Measurements from ENCODE around the gene AGAP5. TPM values are rescaled to one million over a fixed set of nuclear protein-coding genes. Genes with fewer than 3 reads are reported as not detected.
"Not testable (repeated sequence)": the region's sequence is repeated elsewhere in the genome, so short reads cannot be mapped to it uniquely, and the experiment has no call there.

AGAP5 gene
- polyA plus RNA-seq, 3 donors from 2014 or later: 0.37 TPM; not detected in 2

GRCh38 chr10:73731588-73732375 lies 33.9 kb upstream of the AGAP5 start:
- DNase-seq: no peak
- Mint-ChIP-seq H3K4me1 (peaks cover 22 to 31% of the 10 kb centered on the region in 2 donors), H3K36me3 (peaks cover 0 to 11% (median 0%) of the 10 kb centered on the region in 3 donors), H3K4me3 (peak overlapping the region in 4 of 5 donors; percentile 60 to 99 (median 84)), H3K27ac (peak overlapping the region in 5 of 6 donors; percentile 46 to 98 (median 65)), H3K27me3 (ENCODE audit: low read depth in 3 of 3) (peaks cover 0 to 15% (median 5%) of the 10 kb centered on the region in 3 donors), H3K9me3 (no peaks in the 10 kb centered on the region)

DNA sequence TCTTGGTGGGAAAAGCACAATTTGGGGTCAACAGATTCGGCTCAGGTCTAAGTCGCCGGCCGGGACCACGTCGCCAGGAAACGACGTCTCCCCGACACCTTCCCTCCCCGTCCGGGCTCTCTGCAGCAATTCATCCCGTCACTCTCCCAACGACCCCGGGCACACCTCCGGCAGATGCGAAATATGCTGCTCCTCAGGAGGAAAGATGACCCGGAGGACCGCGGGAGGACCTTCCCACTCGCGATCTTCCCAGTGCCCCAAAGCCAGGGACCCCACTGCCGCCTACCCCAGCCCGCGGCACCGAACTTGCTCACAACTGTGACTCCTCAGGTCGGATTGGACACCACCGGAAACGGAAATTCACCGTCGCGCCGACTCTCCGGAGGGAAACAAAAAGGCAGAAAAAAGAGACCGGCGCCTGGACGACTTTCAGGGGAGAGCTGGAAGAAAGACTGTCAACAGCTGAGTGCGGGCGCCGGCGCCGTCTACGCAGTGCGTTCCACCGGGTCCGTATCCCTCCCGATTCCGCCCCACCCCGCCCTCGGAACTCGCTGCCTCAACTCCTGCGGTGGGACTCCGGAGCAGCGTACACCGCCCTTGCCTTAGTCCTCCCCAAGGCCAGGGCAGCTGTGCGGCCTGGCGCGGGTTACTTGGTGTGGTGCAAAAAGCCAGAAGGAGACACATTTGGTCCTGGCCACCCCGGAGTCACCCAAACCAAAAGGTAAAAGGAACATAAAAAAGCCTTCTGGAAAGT lies 32.4 kb upstream of the AGAP5 start:
- Mint-ChIP-seq H3K4me1 (peaks cover 22 to 31% of the 10 kb centered on the region in 2 donors), H3K4me3 (peak overlapping the region; percentile 98 to 100 (median 99)), H3K27me3 (ENCODE audit: low read depth in 3 of 3) (peaks cover 0 to 15% (median 5%) of the 10 kb centered on the region in 3 donors), H3K27ac (peak overlapping the region; percentile 96 to 99 (median 98)), H3K36me3 (peaks cover 0 to 19% (median 7%) of the 10 kb centered on the region in 3 donors), H3K9me3 (no peaks in the 10 kb centered on the region)
- peak; percentile 87 to 89 (median 87) for DNase-seq

- H3K9me3 Mint-ChIP-seq, DNase-seq: not testable (repeated sequence)
- Mint-ChIP-seq H3K36me3 (peaks cover 0 to 19% (median 7%) of the 10 kb centered on the region in 3 donors), H3K4me3 (peak overlapping the region; percentile 98 to 100 (median 99)), H3K4me1 (peaks cover 22 to 31% of the 10 kb centered on the region in 2 donors), H3K27me3 (ENCODE audit: low read depth in 3 of 3) (peaks cover 0 to 15% (median 5%) of the 10 kb centered on the region in 3 donors), H3K27ac (peak overlapping the region; percentile 96 to 99 (median 98))
These were observed 31.9 kb upstream of the AGAP5 start for GRCh38 chr10:73729781-73730152.

DNA sequence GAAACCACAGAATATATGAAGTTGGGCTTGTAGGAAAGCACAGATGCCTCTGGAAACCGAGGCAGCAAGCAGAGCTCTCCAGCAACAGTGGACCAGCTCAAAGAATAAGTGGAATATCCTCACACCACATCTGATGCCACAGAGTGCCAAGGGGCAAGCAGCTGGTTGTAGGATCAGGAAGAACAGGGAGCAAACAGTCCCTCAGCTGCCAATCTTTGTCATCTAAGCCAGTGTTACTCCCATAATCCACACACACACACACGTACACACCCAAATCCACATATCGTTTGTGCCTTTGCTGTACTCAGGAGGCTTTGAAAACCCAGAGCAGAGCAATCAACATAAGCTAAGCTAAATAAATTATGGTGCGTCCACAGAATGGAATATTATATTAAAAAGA lies 25.6 kb upstream of the AGAP5 start:
- Mint-ChIP-seq H3K4me3 (no peak overlapping the region), H3K27ac (no peak overlapping the region), H3K9me3 (no peaks in the 10 kb centered on the region), H3K4me1 (peaks cover 0 to 4% of the 10 kb centered on the region in 2 donors), H3K36me3 (peaks cover 11 to 44% (median 12%) of the 10 kb centered on the region in 3 donors), H3K27me3 (ENCODE audit: low read depth in 3 of 3) (no peaks in the 10 kb centered on the region)
- no peak for DNase-seq

DNA sequence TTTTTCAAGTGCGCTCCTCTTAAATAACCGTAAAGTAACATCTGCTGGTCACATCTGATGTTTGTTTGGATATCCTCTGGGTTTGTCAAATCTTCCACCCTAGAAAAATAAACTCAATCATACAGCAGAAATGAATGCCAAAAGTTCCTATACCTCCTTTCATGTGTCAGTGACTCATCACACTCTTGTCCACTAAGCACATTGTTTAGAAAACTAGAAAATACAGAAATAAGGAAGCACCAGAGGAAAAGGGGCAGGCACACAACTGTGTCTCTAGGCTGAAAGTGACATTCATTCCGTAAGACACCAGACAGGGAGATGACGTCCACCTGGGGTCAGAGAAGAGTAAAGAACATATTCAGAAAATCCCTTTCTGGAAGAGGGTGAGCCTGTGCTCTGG lies 22.7 kb upstream of the AGAP5 start:
- peaks cover 17 to 46% (median 25%) of the 10 kb centered on the region in 3 donors for H3K36me3 Mint-ChIP-seq
- not testable (repeated sequence) for H3K9me3 Mint-ChIP-seq; H3K27me3 Mint-ChIP-seq (ENCODE audit: low read depth in 3 of 3); DNase-seq; H3K4me1 Mint-ChIP-seq; H3K4me3 Mint-ChIP-seq
- H3K27ac Mint-ChIP-seq: peak overlapping the region in 1 of 6 donors; percentile 53

GRCh38 chr10:73717556-73717955 lies 19.6 kb upstream of the AGAP5 start:
- H3K27ac Mint-ChIP-seq: peak overlapping the region in 2 of 6 donors; percentile 6 to 21
- no peaks in the 10 kb centered on the region for H3K27me3 Mint-ChIP-seq (ENCODE audit: low read depth in 3 of 3)
- H3K36me3 Mint-ChIP-seq: peaks cover 21 to 47% (median 22%) of the 10 kb centered on the region in 3 donors
- no peaks in the 10 kb centered on the region for H3K9me3 Mint-ChIP-seq
- no peak overlapping the region for H3K4me3 Mint-ChIP-seq
- H3K4me1 Mint-ChIP-seq: peaks cover 0 to 2% of the 10 kb centered on the region in 2 donors
- DNase-seq: no peak

DNA sequence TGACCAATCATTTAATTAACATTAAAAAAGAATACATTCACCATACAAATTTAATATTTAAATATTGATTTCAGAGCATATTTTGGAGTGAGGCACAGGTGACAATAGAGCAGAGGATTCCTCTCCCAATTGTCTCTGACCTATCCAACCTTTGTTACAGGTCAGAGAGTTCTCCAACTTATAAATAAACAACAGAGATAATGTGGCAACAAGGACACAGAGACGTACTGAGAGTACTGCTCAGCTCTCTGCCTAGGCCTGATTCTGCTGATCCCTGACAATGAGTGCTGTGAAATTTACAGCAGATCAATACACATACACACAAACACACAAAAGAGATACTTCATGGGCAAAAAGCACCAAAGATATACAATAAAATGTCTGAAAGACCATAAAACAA lies 18.3 kb upstream of the AGAP5 start:
- peaks cover 21 to 41% (median 26%) of the 10 kb centered on the region in 3 donors for H3K36me3 Mint-ChIP-seq
- no peak overlapping the region for H3K27ac Mint-ChIP-seq
- peaks cover 0 to 2% of the 10 kb centered on the region in 2 donors for H3K4me1 Mint-ChIP-seq
- H3K27me3 Mint-ChIP-seq (ENCODE audit: low read depth in 3 of 3): no peaks in the 10 kb centered on the region
- H3K9me3 Mint-ChIP-seq: no peaks in the 10 kb centered on the region
- H3K4me3 Mint-ChIP-seq: no peak overlapping the region
- no peak for DNase-seq

DNA sequence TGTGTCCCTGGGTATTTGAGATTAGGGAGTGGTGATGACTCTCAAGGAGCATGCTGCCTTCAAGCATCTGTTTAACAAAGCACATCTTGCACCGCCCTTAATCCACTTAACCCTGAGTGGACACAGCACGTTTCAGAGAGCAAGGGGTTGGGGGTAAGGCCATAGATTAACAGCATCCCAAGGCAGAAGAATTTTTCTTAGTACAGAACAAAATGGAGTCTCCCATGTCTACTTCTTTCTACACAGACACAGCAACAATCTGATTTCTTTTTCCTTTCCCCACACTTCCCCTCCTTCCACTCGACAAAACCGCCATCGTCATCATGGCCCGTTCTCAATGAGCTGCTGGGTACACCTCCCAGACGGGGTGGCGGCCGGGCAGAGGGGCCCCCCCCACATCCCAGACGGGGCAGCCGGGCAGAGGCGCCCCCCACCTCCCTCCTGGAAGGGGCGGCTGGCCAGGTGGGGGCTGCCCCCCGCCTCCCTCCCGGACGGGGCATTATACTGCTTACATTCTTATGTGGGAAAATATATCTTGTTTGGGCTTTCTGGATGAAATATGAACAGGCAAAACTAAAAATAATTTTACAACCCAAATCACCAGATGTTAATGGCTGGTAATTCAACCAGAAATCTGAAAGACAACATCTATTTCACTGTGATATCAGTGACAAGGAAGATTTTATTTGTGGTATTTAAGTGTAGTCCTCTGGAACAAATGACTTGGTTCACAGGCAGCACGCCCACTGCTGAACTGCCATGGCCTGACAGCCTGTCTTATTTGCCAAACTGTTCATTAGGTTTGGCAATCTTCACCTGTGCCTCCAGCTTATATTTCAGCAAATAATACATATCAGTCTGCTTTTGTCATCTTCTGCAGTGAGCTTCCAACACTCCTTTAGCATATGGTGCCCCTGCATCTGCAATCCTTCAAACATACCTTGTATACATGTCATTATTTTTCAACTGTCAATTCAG lies 17.6 kb upstream of the AGAP5 start:
- H3K27ac Mint-ChIP-seq; H3K9me3 Mint-ChIP-seq; H3K4me1 Mint-ChIP-seq; H3K4me3 Mint-ChIP-seq; H3K27me3 Mint-ChIP-seq (ENCODE audit: low read depth in 3 of 3); DNase-seq: not testable (repeated sequence)
- peaks cover 14 to 37% (median 26%) of the 10 kb centered on the region in 3 donors for H3K36me3 Mint-ChIP-seq

DNA sequence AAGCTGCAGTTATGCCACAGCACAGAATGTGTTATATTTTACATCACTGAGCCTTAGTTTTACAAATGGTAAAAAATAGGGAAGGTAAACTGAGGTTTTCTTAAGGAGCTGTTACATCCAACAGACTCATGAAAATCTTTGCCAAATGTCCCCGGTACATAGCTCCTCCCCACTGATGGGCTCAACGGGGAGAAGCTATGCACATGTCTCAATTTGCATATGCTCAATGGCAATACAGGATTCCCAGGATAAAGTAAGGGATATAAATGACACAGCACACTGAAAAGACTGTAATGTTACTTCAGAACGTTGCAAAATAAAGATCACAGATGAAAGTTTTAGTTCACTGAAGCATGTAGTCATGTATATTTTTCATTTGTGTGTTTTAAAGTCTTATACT lies 16.6 kb upstream of the AGAP5 start:
- not testable (repeated sequence) for H3K27me3 Mint-ChIP-seq (ENCODE audit: low read depth in 3 of 3); DNase-seq; H3K27ac Mint-ChIP-seq; H3K4me1 Mint-ChIP-seq; H3K9me3 Mint-ChIP-seq; H3K4me3 Mint-ChIP-seq
- H3K36me3 Mint-ChIP-seq: peaks cover 17 to 35% (median 25%) of the 10 kb centered on the region in 3 donors

- peaks cover 17 to 35% (median 20%) of the 10 kb centered on the region in 3 donors for H3K36me3 Mint-ChIP-seq
- H3K9me3 Mint-ChIP-seq; H3K4me3 Mint-ChIP-seq; H3K27ac Mint-ChIP-seq; H3K4me1 Mint-ChIP-seq; H3K27me3 Mint-ChIP-seq (ENCODE audit: low read depth in 3 of 3); DNase-seq: not testable (repeated sequence)
These were observed 16.0 kb upstream of the AGAP5 start for GRCh38 chr10:73713912-73714311.

DNA sequence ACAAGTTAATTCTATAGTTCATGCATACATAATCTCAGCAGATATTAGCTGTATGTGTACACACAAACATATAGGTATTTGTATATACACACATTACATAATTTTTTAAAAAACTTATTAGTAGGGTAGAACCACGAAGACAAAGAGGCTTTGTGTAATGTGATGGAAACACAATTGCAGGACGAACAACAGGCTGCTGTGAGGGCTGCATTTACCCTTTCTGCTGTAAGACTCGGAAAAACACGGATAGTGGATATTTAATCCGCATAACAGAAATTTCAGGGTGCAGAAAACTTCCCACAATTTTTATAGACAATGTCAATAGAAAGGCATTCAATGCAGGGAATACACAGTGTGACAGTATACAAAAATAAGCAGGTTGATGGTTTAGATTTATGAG lies 13.8 kb upstream of the AGAP5 start:
- H3K4me1 Mint-ChIP-seq; H3K4me3 Mint-ChIP-seq; DNase-seq; H3K27ac Mint-ChIP-seq; H3K9me3 Mint-ChIP-seq; H3K27me3 Mint-ChIP-seq (ENCODE audit: low read depth in 3 of 3): not testable (repeated sequence)
- peaks cover 7 to 18% (median 9%) of the 10 kb centered on the region in 3 donors for H3K36me3 Mint-ChIP-seq

DNA sequence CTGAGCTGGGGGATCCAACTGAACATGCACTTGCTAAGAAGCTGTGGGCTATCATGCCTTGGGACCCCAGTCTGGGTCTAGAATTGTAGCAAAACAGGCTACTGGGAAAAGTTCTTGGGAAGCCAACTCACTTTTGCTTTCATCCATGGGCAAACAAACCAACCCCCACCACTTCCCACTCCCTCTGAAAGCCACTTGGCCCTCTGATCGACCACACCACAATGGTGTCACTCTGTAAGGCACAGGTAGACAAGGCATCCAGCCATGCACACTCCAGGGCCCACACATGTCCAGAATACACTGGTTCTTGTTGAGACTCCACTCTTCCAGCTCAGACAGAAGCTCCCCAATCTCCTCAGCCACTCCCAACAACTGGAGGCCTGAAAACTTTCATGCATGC lies 10.2 kb upstream of the AGAP5 start:
- not testable (repeated sequence) for H3K4me1 Mint-ChIP-seq; H3K9me3 Mint-ChIP-seq; H3K4me3 Mint-ChIP-seq; H3K27me3 Mint-ChIP-seq (ENCODE audit: low read depth in 3 of 3); DNase-seq
- peak overlapping the region in 1 of 6 donors; percentile 7 for H3K27ac Mint-ChIP-seq
- H3K36me3 Mint-ChIP-seq: peaks cover 8 to 19% (median 11%) of the 10 kb centered on the region in 3 donors

- H3K27me3 Mint-ChIP-seq (ENCODE audit: low read depth in 3 of 3); H3K27ac Mint-ChIP-seq; H3K4me3 Mint-ChIP-seq; H3K9me3 Mint-ChIP-seq; H3K4me1 Mint-ChIP-seq; DNase-seq: not testable (repeated sequence)
- peaks cover 8 to 19% (median 11%) of the 10 kb centered on the region in 3 donors for H3K36me3 Mint-ChIP-seq
These were observed 9.7 kb upstream of the AGAP5 start for GRCh38 chr10:73707628-73708027.
